GM13976 (cell line): ENCODE measurements around the gene STK10.
"Not testable (repeated sequence)": the region's sequence is repeated elsewhere in the genome, so short reads cannot be mapped to it uniquely, and the experiment has no call there.

Experiments
- DNase-seq: peaks from one replicate; pipeline ENCODE4 v3.0.0; 2012; ENCODE audit warnings: low spot score
- CTCF ChIP-seq: IDR thresholded peaks from 2 replicates; pipeline ENCODE4 v1.5.1; 2012; ENCODE audit warnings: borderline replicate concordance, mild to moderate bottlenecking; ENCODE audit not compliant: insufficient read depth; ENCODE audit errors: extremely low read depth, missing control alignments, control extremely low read depth
- in situ Hi-C: fragments of 300-500 bp; cut with MboI; formaldehyde crosslinking; loops from one replicate; pipeline ENCODE4 v1.12.0; 2022; ENCODE audit warnings: low sequenced_read_pairs, mixed read lengths, inconsistent platforms; ENCODE audit not compliant: unreplicated experiment

The STK10 gene

GRCh38 chr5:172162323-172162986, 25.6 kb downstream of the STK10 start:
- no peak for DNase-seq
- TF ChIP-seq CTCF, result no peak
- in situ Hi-C loops, result no loop called here

- DNase-seq, result no peak
- no peak for TF ChIP-seq CTCF
- in situ Hi-C loops, result no loop called here
Measured at GRCh38 chr5:172160506-172160905, 27.5 kb downstream of the STK10 start.

- no peak for TF ChIP-seq CTCF
- DNase-seq, result no peak
- in situ Hi-C loops, result no loop called here
Measured at GRCh38 chr5:172159016-172159415, 29.0 kb downstream of the STK10 start.

- in situ Hi-C loops, result no loop called here
- no peak for TF ChIP-seq CTCF
- DNase-seq, result no peak
Measured at GRCh38 chr5:172156541-172156994, 31.5 kb downstream of the STK10 start.

- in situ Hi-C loops, result not testable (repeated sequence)
Measured at GRCh38 chr5:172155101-172155500, 32.9 kb downstream of the STK10 start.

GRCh38 chr5:172153695-172154094, 34.3 kb downstream of the STK10 start:
- in situ Hi-C loops, result no loop called here
- TF ChIP-seq CTCF, result no peak
- DNase-seq, result no peak

More at GRCh38 chr5:172155101-172155500, 32.9 kb downstream of the STK10 start:
- not testable (repeated sequence) for DNase-seq

GRCh38 chr5:172151661-172152210, 36.3 kb downstream of the STK10 start:
- no peak for DNase-seq
- no peak for TF ChIP-seq CTCF
- in situ Hi-C loops, result no loop called here
